GM19238 (cell line): ENCODE data around the gene COBL.

Source experiments
- DNase-seq: peaks from one replicate; pipeline ENCODE4 v3.0.0; 2011; ENCODE audit warnings: low spot score; ENCODE audit not compliant: insufficient read length

COBL gene

DNA sequence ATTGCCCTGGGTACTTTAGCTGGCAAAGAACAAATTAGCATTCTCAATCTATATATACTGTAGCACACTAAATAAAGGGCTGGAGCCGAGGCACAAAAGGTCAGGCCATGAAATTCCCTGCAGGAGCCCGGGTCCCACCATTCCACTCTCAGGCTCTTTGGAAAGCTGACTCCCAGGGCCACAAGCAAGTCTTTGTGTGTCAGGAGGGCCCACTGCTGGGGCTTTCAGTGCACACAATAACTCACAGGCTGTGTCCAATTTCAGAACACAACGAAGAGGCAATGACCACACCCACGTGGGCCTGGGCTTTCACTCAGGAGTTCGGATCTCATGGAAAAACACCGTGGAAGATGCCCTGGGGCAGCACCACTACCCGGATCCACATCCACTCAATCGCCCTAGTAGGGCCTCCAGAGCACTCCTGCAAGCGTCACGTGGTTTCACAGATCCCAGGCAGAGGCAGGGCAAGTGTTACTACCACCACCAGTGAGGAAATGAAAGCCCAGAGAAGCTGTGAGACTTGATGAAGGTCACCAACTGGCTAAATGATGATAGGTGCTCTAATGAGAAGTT, 60.3 kb downstream of the COBL start:
- no peak for DNase-seq

DNA sequence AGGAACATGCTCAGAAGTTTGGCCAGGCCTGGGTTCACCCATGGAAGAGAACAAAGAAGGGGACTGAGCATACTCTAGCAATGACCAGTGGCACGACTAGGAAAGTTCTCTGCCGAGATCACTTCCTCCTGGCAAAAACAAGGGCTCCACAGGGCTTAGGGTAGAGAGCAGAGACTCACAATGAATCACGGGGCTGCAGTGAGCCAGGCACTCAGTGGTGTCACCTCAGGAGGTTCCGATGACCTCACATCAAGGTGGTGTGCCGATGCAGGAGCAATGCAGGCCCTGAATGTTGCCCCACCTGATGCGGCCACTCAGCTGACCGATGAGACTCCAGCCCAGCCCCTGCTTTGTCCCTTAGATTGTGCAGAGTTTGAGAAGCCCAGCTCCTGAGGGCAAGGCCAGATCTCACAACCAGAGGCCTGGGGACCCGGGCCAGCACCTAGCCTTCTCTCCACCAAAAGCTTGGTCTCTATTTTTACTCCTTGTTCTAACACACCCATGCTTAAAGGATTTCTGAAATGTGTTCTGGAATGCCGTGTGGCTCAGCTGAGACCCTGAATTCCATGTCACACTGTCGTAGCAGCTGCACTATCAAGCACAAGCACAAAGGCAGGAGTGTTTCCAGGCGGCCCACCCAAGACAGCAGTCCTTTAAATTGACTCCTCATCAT, 60.9 kb downstream of the COBL start:
- no peak for DNase-seq

DNA sequence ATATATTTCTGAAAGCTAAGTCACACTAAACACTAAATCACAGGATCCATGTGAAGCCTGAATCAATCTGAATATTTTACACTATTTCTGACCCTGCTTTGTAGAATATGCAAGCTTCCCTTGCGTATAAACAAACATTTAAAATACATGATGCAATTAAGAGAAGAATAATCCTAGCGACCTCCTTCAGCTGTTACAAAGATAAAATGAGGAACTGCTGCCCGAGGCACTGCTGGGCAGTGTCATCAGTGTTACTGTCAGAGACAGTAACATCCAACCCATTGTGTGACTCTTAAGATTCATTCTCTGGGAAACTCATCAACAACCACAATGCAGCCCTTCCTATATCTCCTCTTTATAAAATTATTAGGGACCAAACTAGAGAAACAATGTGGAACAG, 61.6 kb downstream of the COBL start:
- DNase-seq, result no peak

DNA sequence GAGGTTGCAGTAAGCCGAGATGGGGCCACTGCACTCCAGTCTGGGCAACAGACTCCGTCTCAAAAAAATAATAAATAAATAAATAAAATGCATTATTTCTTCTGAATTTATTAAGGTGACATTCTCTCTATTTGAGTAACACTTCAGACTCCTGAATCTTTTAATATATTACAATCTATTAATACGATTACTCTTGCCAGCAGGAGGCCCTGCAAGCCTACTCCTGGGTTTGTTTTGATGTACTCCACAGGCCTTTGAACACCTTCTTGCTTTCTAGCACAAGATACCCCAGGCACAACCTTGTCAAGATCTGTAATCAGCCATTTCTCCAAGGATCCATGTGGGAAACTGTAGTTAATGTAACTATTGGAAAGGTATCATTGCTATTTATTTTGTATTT, 63.5 kb downstream of the COBL start:
- no peak for DNase-seq

DNA sequence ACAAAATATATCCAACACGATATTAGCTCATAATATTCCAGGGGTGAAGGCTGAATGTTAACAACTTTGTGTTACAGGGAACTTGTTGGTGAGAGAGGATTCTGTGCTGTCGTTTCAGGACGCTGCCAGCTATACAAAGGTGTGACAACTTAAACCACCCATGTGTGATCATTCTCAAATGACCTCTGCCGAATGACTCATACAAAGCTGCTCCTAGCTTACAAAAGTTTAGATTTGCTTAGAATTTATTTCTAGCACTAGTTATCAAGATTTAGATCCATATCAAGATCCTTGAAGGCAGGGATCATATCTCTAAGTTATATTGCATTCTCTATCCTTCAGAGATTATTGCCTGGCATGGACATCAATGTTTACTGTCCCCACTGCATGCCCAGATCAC, 65.3 kb downstream of the COBL start:
- no peak for DNase-seq

DNA sequence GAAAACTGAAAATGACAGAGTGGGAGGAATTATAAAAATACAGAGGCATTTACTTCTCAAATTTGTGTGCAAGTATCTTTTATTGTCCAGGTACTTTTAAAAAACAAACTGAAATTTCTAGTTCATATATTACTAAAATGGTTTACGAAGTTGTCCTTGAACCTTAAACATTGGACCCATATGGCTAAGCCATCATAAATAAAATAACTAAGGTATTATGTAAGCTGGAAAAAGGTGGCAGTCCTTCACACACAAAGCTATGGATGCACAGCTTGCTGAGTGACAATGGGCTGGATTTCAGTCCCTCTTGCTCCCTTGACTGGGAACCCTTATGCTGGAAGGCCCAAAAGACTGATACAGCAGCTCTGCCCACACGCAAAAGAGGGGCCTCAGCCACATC, 66.1 kb downstream of the COBL start:
- no peak for DNase-seq

DNA sequence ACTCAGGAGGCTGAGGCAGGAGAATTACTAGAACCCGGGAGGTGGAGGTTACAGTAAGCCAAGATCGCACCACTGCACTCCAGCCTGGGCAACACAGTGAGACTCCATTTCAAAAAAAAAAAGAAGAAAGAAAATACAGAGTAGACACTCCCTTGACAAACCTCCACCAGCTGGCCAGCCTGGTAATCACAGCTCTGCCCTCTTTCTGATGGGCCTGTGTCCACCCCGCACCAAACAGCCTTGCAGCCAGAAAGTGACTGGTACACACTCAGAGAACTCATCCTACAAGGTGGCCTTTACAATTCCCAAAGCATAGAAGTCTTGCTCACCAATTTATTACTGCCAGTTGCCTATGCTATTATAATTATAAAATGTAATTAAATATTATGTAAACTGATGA, 66.6 kb downstream of the COBL start:
- DNase-seq, result no peak

DNA sequence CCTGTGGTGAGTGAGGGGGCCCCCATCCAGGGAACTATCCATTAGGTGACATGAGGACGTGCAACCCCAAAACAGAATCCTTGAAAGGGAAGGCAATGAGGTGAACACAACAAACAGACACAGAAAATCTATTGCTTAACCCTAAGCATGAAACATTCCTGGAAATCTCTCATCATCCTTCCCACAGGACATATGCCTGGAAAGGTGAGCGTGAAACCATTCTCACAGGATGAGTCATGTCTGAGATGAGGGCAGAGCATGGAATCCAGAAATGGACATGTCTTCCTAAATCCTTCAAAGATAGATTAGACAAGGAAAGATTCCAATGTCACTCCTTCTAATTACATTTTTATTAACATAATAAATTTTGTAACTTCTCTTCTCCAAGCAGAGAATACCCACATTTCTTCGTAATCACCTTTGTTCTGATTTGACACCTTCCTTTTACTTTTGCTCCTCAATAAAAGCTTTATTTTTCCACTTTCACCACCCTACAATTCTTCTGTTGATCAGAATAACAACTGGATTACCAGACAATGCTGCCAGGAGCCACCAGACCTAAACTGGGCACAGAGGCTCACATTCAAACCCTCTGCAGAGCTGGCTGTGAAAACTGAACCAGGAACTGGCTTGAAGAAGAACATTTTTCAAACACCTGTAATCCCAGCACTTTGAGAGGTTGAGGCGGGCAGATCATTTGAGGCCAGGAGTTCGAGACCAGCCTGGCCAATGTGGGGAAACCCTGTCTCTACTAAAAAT, 67.2 kb downstream of the COBL start:
- DNase-seq, result no peak

DNA sequence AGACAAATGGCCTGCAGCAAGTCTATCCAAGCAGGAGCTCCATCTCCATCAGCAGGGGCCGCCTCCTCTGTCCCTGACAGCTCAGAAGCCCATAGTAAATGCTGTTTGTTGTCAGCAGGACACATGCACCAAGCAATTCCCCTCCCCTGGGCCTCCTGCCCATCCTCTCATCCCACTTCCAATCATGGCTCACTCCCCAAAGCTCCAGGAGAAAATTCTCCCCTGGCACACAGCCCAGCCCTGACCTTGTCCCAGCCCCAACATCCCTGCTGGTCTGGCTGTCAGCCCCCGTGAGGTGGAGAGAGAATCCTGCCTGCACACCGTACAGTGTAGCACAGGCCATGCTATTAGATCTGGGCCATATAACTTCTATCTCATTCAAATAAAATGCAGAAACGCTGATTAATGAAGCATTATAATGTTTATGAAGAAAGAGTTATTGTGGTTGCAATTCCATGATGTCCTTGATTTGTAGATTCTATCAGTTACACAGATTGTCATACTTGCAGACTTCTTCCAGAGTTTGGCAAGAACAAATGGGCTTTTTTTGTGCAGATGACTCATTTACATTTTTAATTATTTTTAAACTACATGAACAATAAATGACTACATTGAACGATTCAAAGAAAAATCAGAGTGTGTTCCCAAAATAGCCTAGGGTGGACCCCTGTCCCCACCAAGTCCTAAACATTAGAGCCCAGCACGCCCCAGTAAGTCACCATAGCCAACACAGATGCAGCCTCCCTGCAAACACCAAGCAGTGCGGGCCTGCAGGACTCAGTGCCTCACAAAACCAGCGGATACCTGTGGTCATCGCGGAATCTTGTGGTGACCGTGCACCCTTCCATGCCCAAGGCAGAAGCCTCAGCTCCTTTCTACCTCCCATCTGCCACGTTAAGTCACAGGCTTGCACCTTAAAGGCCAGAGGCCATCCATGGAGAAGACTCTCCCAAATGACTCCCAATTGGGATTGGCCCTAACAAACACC, 70.1 kb downstream of the COBL start:
- DNase-seq, result no peak

DNA sequence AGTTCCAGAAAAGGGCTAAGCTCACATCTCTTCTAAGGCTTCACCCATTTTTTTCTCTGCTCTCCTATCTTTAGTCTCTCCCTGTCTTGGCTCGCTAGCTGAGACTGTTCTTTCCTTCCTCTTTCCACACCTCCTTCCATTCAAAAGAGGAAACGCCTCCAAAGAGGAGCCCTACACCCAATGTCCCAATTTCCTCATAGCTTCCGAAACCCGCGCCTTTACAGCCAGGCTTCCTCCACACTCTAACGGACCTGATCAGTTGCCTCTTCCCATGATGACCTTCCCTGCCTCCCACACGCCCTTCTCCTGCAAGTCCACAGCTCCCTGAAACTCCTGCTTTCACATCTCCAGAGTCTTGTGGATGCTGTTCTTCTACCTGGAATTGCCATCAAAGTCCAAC, 71.7 kb downstream of the COBL start:
- DNase-seq, result no peak

DNA sequence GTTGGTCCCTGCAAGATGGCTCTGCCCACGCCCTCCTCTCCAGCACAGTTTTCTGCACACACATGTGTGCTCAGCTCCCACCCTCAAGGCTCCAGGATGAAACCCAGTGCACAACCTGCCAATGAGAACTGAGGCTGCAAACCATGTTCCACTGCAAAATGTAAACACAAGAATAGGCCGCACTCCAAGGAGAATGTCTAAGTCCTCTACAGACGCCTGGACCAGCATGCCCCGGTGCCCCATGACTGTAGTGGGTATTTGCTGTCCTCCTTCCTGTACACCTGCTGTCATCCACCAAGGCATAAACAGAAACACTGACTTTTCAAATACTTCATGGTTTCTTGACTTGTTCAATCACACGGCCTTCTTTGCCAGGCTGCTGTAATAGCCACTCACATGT, 72.6 kb downstream of the COBL start:
- DNase-seq, result no peak

DNA sequence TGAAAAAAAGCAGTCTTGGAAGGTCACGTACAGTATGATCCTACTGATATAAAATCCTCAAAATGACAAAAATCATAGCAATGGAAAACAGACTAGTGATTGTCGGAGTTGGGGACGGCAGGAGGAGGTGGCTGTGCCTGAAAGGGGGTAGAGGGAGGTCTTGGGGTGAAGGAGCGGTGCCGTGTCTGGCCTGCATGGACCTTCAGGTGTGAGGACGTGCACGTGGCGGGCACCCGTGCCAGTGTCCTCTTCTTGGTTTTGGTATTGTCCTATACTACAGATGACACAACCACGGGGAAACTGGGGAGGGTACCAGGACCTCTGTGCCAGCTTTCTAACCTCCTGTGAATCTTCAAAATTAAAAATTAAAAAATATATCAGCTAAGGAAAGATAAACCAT, 73.0 kb downstream of the COBL start:
- DNase-seq, result no peak

DNA sequence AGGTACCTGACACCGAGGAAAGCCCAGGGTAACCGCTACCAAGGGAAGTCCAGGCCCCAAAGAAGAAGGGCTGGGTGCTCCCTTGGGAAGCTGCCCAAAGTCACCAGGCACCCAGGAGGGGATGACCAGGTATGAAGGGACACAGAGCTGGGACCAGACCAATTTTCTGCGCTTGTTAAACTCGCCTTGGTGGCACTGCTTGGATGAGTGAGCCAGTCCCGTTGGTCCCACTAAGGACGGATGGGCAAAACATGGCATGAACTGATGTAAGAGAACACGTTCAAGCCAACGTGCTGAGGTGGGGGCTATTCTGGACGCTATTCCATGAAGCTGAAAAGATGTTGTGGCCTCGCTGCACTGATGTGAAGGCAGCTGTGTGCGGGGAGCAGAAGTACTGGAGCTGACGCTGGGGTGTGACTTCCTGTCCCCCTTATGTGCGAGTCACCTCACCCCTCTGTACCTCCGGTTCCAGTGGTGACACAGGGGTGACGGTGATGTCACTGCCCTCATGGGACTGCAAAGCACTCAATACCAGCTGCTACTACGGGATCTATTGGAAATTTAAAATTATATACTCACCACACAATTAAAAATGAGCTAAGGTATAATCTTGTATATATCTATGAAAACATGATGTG, 73.6 kb downstream of the COBL start:
- DNase-seq, result no peak

DNA sequence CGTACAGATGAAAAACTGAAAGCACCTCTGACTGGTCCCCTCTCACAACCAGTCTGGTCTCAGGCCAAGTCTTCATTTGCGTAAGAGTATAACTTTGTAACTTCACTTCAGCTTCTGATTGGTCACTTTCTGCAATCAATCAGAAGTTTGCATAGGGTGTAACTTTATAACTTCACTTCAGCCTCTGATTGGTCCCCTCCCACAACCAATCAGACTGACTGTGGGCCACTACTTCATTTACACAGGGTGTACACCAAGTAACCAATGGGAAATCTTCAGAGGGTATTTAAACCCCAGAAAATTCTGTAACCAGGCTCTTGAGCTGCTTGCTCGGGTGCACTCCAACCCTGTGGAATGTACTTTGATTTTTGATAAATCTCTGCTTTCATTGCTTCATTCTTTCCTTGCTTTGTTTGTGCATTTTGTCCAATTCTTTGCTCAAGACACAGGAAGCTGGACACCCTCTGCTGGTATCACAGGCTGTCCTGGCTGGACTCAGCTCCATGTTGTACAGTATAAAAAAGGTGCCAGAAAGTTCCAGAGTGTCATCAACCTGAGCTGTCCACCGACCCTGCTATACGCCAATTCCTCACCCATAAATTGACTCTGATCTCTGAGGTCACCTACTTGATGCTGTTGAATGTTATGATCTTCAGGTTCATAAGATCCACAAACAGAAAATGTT, 74.5 kb downstream of the COBL start:
- DNase-seq, result no peak

DNA sequence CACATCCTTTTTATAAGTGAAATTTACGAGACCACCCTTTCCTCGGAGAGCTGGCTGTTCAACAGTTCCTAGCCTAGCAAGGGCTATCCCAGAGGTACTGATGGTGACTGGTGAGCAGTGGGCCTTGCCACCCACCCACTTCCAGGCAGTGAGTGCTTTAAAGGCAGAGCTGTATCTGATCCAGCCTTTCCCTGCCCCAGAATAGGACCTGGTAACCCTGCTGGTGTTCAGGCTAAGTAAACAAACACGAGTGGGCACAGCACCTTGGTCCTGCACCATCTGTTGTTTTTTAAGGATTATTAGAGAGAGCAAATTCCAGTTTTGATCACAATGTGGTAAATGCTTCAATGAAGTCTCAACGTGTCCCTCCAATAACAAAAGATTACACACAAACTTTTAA, 75.7 kb downstream of the COBL start:
- DNase-seq, result no peak

DNA sequence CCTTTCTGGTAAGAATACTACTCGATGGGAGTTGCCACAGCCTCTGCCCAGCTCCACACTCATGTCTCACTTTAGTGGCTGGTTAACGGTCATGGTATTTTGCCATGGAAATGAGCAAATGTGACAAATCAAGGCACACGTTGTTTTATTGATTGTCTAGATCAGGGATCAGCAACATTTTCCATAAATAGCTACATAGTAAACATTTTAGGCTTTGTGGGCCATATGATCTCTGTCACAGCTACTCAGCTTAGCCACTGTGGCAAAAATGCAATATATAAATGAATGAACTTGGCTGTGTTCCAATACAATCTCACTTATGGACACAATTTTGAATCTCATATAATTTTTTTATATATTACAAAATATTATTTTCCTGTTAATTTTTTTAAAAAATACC, 76.9 kb downstream of the COBL start:
- no peak for DNase-seq

DNA sequence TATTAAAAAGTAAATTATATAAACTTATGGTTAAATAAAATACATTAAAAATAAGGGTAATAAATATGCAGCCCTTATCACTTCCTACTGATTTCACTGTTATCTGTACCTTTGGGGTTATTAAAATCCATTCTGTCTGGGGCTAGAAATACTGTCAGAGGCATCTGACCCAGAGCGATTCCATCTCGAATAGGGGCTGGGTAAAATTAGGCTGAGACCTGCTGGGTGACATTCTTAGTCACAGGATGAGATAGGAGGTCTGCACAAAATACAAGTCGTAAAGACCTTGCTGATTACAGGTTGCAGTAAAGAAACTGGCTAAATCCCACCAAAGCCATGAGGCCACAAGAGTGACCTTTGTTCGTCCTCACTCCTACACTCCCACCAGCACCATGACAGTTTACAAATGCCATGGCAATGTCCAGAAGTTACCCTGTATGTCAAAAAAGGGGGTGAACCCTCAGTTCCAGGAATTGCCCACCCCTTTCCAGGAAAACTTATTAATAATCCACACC, 77.6 kb downstream of the COBL start:
- no peak for DNase-seq

DNA sequence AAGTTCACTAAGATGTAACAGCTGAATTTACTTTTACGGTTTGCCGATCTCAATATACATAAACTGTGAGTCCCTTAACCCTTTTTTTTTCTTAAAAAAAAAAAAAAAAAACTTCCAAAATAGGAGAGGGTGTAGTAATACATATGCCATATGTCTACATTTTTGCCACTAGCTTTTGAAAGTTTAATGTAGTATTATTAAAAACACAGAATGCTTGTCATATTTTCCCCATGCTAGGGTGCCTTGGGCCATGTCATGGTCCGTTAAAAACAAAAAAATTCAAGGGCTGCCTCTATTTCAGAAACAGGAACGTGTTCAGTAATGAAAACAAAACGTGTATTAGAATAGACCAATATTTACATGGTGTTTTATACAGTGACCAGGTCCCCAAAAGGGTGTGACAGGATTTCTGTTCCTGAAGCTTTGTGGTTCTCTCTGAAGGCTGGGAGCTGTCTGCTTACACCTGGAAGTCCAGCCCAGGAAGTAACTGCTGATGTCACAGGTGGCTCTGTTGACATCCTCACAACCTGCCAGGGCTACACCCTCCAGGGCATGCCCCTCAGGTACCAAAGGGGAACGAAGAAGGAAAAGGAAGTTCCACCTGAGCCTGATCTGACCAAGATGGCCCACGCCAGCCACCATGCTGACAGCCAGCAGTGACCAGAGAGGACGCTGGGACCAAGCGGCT, 79.0 kb downstream of the COBL start:
- no peak for DNase-seq

DNA sequence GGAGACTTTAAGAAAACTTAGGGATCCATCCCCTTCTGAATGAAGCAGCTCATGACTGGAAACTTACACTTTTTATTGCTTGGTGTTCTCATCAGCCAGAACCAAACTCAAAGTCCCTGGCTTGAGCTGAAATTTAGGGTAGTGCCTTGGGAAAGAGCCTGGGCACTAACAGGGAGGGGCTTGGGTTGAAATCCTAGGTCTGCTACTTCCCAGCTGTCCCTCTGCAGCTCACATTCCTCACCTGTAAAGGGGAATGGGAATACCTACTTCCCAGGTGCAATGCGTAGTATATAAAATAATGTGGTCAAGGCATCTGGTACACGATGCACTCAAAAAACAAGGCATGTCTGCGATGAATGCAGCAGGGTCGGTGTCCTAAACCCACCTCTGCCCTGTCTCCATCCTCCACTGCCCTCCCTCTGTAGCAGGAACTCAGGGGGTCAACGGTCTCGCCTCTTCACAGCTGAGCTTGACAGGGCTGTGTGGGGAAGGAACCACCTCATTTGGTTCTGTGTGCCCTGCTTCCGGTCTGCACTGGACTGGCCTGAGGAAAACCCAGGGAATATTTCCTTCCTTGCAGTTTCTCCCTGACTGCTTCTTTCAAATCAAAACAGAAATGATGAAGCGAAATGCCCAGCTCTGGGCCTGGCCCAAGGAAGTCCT, 80.0 kb downstream of the COBL start:
- no peak for DNase-seq
